ENCODE results near the gene TTF2. TPM values are rescaled to one million over a fixed set of nuclear protein-coding genes. Genes with fewer than 3 reads are reported as not detected.

Gene TTF2
- polyA plus RNA-seq, 1 donor (not counting 4 experiments of a cell fraction or from before 2014, with no cell fraction given) = 23.0 TPM

GRCh38 chr1:117113199-117113598 is 53.1 kb downstream of the TTF2 start:
- dilution Hi-C loops (cut with MboI; ENCODE audit: extremely low pct_ligation_motif_present, low sequenced_read_pairs) = no loop called here
- Histone ChIP-seq H3K4me1 (ENCODE audit: control insufficient read depth, extremely low read depth, insufficient read depth, low read length) (peaks cover 24% of the 10 kb centered on the region), H4K20me1 (ENCODE audit: control insufficient read depth, extremely low read depth, insufficient read depth, low read length) (no peaks in the 10 kb centered on the region), H3K79me2 (ENCODE audit: control insufficient read depth, insufficient read depth, low read length) (no peaks in the 10 kb centered on the region), H3K9ac (ENCODE audit: control insufficient read depth, extremely low read depth, insufficient read depth, low read length) (no peak overlapping the region), H2AFZ (ENCODE audit: control insufficient read depth, low read length) (no peak overlapping the region), H3K36me3 (ENCODE audit: control insufficient read depth in 2 of 2, extremely low read depth in 1 of 2, insufficient read depth in 2 of 2, low read length in 2 of 2) (peaks cover 4 to 8% of the 10 kb centered on the region in 2 experiments), H3K27ac (ENCODE audit: control insufficient read depth, insufficient read depth, low read length) (no peak overlapping the region), H3K27me3 (ENCODE audit: control insufficient read depth, extremely low read depth, insufficient read depth, low read length) (no peaks in the 10 kb centered on the region), H3K4me2 (ENCODE audit: control insufficient read depth, extremely low read depth, insufficient read depth, low read depth, low read length) (no peak overlapping the region), H3K9me1 (ENCODE audit: control insufficient read depth, extremely low read depth, insufficient read depth, low read length) (no peaks in the 10 kb centered on the region), H3K9me3 (ENCODE audit: control insufficient read depth, low read depth, low read length) (no peaks in the 10 kb centered on the region), H3K4me3 (ENCODE audit: control insufficient read depth in 2 of 3, extremely low read depth in 1 of 3, insufficient read depth in 2 of 3, low read depth in 1 of 3, low read length in 3 of 3) (no peak overlapping the region)
- TF ChIP-seq, protein P1, sequence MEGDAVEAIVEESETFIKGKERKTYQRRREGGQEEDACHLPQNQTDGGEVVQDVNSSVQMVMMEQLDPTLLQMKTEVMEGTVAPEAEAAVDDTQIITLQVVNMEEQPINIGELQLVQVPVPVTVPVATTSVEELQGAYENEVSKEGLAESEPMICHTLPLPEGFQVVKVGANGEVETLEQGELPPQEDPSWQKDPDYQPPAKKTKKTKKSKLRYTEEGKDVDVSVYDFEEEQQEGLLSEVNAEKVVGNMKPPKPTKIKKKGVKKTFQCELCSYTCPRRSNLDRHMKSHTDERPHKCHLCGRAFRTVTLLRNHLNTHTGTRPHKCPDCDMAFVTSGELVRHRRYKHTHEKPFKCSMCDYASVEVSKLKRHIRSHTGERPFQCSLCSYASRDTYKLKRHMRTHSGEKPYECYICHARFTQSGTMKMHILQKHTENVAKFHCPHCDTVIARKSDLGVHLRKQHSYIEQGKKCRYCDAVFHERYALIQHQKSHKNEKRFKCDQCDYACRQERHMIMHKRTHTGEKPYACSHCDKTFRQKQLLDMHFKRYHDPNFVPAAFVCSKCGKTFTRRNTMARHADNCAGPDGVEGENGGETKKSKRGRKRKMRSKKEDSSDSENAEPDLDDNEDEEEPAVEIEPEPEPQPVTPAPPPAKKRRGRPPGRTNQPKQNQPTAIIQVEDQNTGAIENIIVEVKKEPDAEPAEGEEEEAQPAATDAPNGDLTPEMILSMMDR (optimal IDR thresholded peaks at IDR 0.05 in 1 of 3, IDR thresholded peaks at IDR 0.05 in 1 of 3, conservative IDR thresholded peaks at IDR 0.05 in 1 of 3; ENCODE audit: extremely low read depth in 1 of 3, insufficient read depth in 2 of 3, low read length in 3 of 3) = no peak
- TF ChIP-seq EZH2 (IDR thresholded peaks at IDR 0.05; ENCODE audit: low read length) = no peak
- no peak for DNase-seq (ENCODE audit: low read depth, low spot score)
- FAIRE-seq = no peak

- no peak overlapping the region for H3K27ac ChIP-seq (ENCODE audit: control insufficient read depth, insufficient read depth, low read length)
- peaks cover 2 to 8% of the 10 kb centered on the region in 2 experiments for H3K36me3 ChIP-seq (ENCODE audit: control insufficient read depth in 2 of 2, extremely low read depth in 1 of 2, insufficient read depth in 2 of 2, low read length in 2 of 2)
- no peaks in the 10 kb centered on the region for H3K9me3 ChIP-seq (ENCODE audit: control insufficient read depth, low read depth, low read length)
- no peaks in the 10 kb centered on the region for H3K79me2 ChIP-seq (ENCODE audit: control insufficient read depth, insufficient read depth, low read length)
- H3K9ac ChIP-seq (ENCODE audit: control insufficient read depth, extremely low read depth, insufficient read depth, low read length) = no peak overlapping the region
- no peaks in the 10 kb centered on the region for H4K20me1 ChIP-seq (ENCODE audit: control insufficient read depth, extremely low read depth, insufficient read depth, low read length)
- H3K4me3 ChIP-seq (ENCODE audit: control insufficient read depth in 2 of 3, extremely low read depth in 1 of 3, insufficient read depth in 2 of 3, low read depth in 1 of 3, low read length in 3 of 3) = no peak overlapping the region
- FAIRE-seq (no peak), DNase-seq (ENCODE audit: low read depth, low spot score) (no peak)
- H3K27me3 ChIP-seq (ENCODE audit: control insufficient read depth, extremely low read depth, insufficient read depth, low read length) = no peaks in the 10 kb centered on the region
- H2AFZ ChIP-seq (ENCODE audit: control insufficient read depth, low read length) = no peak overlapping the region
- H3K9me1 ChIP-seq (ENCODE audit: control insufficient read depth, extremely low read depth, insufficient read depth, low read length) = no peaks in the 10 kb centered on the region
- H3K4me2 ChIP-seq (ENCODE audit: control insufficient read depth, extremely low read depth, insufficient read depth, low read depth, low read length) = no peak overlapping the region
- peaks cover 16% of the 10 kb centered on the region for H3K4me1 ChIP-seq (ENCODE audit: control insufficient read depth, extremely low read depth, insufficient read depth, low read length)
- dilution Hi-C loops (cut with MboI; ENCODE audit: extremely low pct_ligation_motif_present, low sequenced_read_pairs) = no loop called here
- TF ChIP-seq EZH2 (IDR thresholded peaks at IDR 0.05; ENCODE audit: low read length) = no peak
- TF ChIP-seq, protein P1 (optimal IDR thresholded peaks at IDR 0.05 in 1 of 3, IDR thresholded peaks at IDR 0.05 in 1 of 3, conservative IDR thresholded peaks at IDR 0.05 in 1 of 3; ENCODE audit: extremely low read depth in 1 of 3, insufficient read depth in 2 of 3, low read length in 3 of 3) = no peak
These were observed 54.8 kb downstream of the TTF2 start for GRCh38 chr1:117114877-117115276.

Data from keratinocyte (primary cell).